PC-9 (cell line): ENCODE results near the gene RBM19. TPM values are rescaled to one million over a fixed set of nuclear protein-coding genes. Genes with fewer than 3 reads are reported as not detected.

Source experiments
- BruUV-seq: library from RNA; stranded (reverse); fragments of 400-500 nt; replicated peaks from 2 replicates; lab custom pipeline; 2021; lab: Mats Ljungman, UMichigan
- CTCF ChIA-PET: fragments of 300-600 bp; sonication (Branson Sonifier 250); formaldehyde crosslinking; loops from one replicate; lab custom pipeline; 2022; ENCODE audit warnings: antibody characterized with exemption; lab: Charles Lee
- POLR2A ChIA-PET: fragments of 300-600 bp; sonication (Branson Sonifier 250); formaldehyde crosslinking; loops from one replicate; lab custom pipeline; 2022; ENCODE audit warnings: antibody characterized with exemption; ENCODE audit not compliant: unreplicated experiment; lab: Charles Lee
- DNase-seq, 2 experiments: peaks; one replicate each; pipeline versions ENCODE4 v3.0.0 to v3.0.0-alpha.2; 2015 to 2022; ENCODE audit warnings: mixed read lengths in 1 of 2
- H2AFZ ChIP-seq: fragments of 200-600 bp; sonication (generic); 2 replicates; pipeline ENCODE4 v1.8.1; 2017; ENCODE audit warnings: antibody characterized with exemption
- H3F3A ChIP-seq: fragments of 200-600 bp; sonication (generic); 2 replicates; pipeline ENCODE4 v1.8.1; 2017; ENCODE audit warnings: antibody characterized with exemption, mild to moderate bottlenecking, low read depth; ENCODE audit not compliant: insufficient read depth
- H3K27ac ChIP-seq: fragments of 200-600 bp; sonication (generic); 2 replicates; pipeline ENCODE4 v1.6.1; 2016; ENCODE audit warnings: mixed run types
- H3K27me3 ChIP-seq: fragments of 200-600 bp; sonication (generic); 2 replicates; pipeline ENCODE4 v1.6.1; 2016; ENCODE audit warnings: low read depth, mixed run types; ENCODE audit not compliant: insufficient read depth
- H3K36me3 ChIP-seq: fragments of 200-600 bp; sonication (generic); 2 replicates; pipeline ENCODE4 v1.6.1; 2016; ENCODE audit warnings: low read depth, mixed run types
- H3K4me1 ChIP-seq: fragments of 200-600 bp; sonication (generic); replicated peaks from 2 replicates; pipeline ENCODE4 v1.6.1; 2016; ENCODE audit warnings: mixed run types; ENCODE audit not compliant: insufficient read depth
- H3K4me2 ChIP-seq: fragments of 200-600 bp; sonication (generic); 2 replicates; pipeline ENCODE4 v1.6.1; 2017; ENCODE audit warnings: mixed run types
- H3K4me3 ChIP-seq: fragments of 200-600 bp; sonication (generic); 2 replicates; pipeline ENCODE4 v1.6.1; 2016; ENCODE audit warnings: mixed run types
- H3K79me2 ChIP-seq: fragments of 200-600 bp; sonication (generic); 2 replicates; pipeline ENCODE4 v1.6.1; 2017; ENCODE audit warnings: low read depth, mixed run types
- H3K9me2 ChIP-seq: fragments of 200-600 bp; sonication (generic); 2 replicates; pipeline ENCODE4 v1.8.1; 2017; ENCODE audit warnings: mild to moderate bottlenecking; ENCODE audit not compliant: insufficient read depth
- H3K9me3 ChIP-seq: fragments of 200-600 bp; sonication (generic); 2 replicates; pipeline ENCODE4 v1.8.1; 2016; ENCODE audit warnings: low read depth; ENCODE audit not compliant: insufficient read depth
- H4K20me1 ChIP-seq: fragments of 200-600 bp; sonication (generic); 2 replicates; pipeline ENCODE4 v1.8.1; 2017; ENCODE audit not compliant: insufficient read depth
- CTCF ChIP-seq: fragments of 200-600 bp; sonication (generic); conservative IDR thresholded peaks from 2 replicates; pipeline ENCODE4 v1.6.1; 2017; ENCODE audit warnings: mixed run types, antibody characterized with exemption, mild to moderate bottlenecking, moderate library complexity
- EZH2 ChIP-seq: fragments of 200-600 bp; sonication (generic); IDR thresholded peaks from 2 replicates; pipeline ENCODE4 v1.8.0; 2017; ENCODE audit warnings: antibody characterized with exemption, low read depth
- intact Hi-C: fragments of 100-400 bp; cut with micrococcal nuclease; formaldehyde crosslinking; loops from one replicate; pipeline ENCODE4 v1.10.0; 2022; ENCODE audit not compliant: unreplicated experiment
- total RNA-seq: library from RNA; stranded (reverse); gene quantifications from 2 replicates; pipeline ENCODE4 v1.2.3, GENCODE V29; 2021

RBM19 gene
- total RNA-seq, 1 experiment from 2014 or later: 23.8 TPM

GRCh38 chr12:113768850-113769249, 197.3 kb downstream of the RBM19 start:
- intact Hi-C loops: no loop called here
- H3K4me2 ChIP-seq: no peak overlapping the region
- H3K27ac ChIP-seq: no peak overlapping the region
- ChIA-PET CTCF (interaction anchor here (0.7 kb wide), 1 partner anchor 44 kb away, joined by 4 read pairs; no protein-coding TSS in a partner anchor), POLR2A (no interaction called here)
- TF ChIP-seq CTCF: no peak
- no peak for TF ChIP-seq EZH2
- peaks cover 6% of the 10 kb centered on the region for H3F3A ChIP-seq
- no peak overlapping the region for H3K4me3 ChIP-seq
- no peaks in the 10 kb centered on the region for H3K9me3 ChIP-seq
- BruUV-seq: no TSS peak
- no peaks in the 10 kb centered on the region for H3K9me2 ChIP-seq
- peaks cover 15% of the 10 kb centered on the region for H3K4me1 ChIP-seq
- H4K20me1 ChIP-seq: no peaks in the 10 kb centered on the region
- no peak for DNase-seq
- H3K79me2 ChIP-seq: peaks cover 8% of the 10 kb centered on the region
- H3K36me3 ChIP-seq: no peaks in the 10 kb centered on the region
- no peaks in the 10 kb centered on the region for H3K27me3 ChIP-seq
- H2AFZ ChIP-seq: no peak overlapping the region

- ChIA-PET CTCF (interaction anchor here (0.6 to 0.7 kb wide), 2 partner anchors 136 to 145 kb away, joined by 3 read pairs; no protein-coding TSS in a partner anchor), POLR2A (interaction anchor here (0.8 kb wide), 1 partner anchor 10 kb away, joined by 8 read pairs; no protein-coding TSS in a partner anchor)
- Histone ChIP-seq H3K27me3 (no peaks in the 10 kb centered on the region), H3K4me1 (peaks cover 11% of the 10 kb centered on the region), H2AFZ (no peak overlapping the region), H4K20me1 (no peaks in the 10 kb centered on the region), H3K27ac (no peak overlapping the region), H3K36me3 (no peaks in the 10 kb centered on the region), H3K4me3 (no peak overlapping the region), H3F3A (peaks cover 6% of the 10 kb centered on the region), H3K9me2 (no peaks in the 10 kb centered on the region), H3K9me3 (no peaks in the 10 kb centered on the region), H3K4me2 (no peak overlapping the region), H3K79me2 (peaks cover under 1% of the 10 kb centered on the region; the same call in 1 of the 2 replicates)
- TF ChIP-seq EZH2: no peak
- TF ChIP-seq CTCF: no peak
- no TSS peak for BruUV-seq
- peak; percentile 51 to 77 for DNase-seq
- intact Hi-C loops: no loop called here
These were observed 198.9 kb downstream of the RBM19 start for GRCh38 chr12:113766879-113767878.
